ENCODE data around the gene GDPGP1.

Gene GDPGP1

GRCh38 chr15:90213122-90213817, 20.7 kb upstream of the GDPGP1 start:
- no peaks in the 10 kb centered on the region for H3K9me3 Mint-ChIP-seq
- no peak overlapping the region for H3K27ac Mint-ChIP-seq
- no peak overlapping the region for H3K4me3 Mint-ChIP-seq
- ATAC-seq (peak; percentile 49), DNase-seq (no peak)
- H3K27me3 Mint-ChIP-seq: no peaks in the 10 kb centered on the region
- peaks cover 24% of the 10 kb centered on the region for H3K4me1 Mint-ChIP-seq

- no peak for ATAC-seq
- Mint-ChIP-seq H3K27ac (no peak overlapping the region), H3K9me3 (no peaks in the 10 kb centered on the region), H3K27me3 (no peaks in the 10 kb centered on the region), H3K4me3 (no peak overlapping the region), H3K4me1 (peaks cover 24% of the 10 kb centered on the region)
- no peak for DNase-seq
Measured at GRCh38 chr15:90213818-90214204, 20.2 kb upstream of the GDPGP1 start.

GRCh38 chr15:90214553-90215196, 19.3 kb upstream of the GDPGP1 start:
- DNase-seq: no peak
- H3K27ac Mint-ChIP-seq: peak overlapping the region in 1 of 2 donors; percentile 60
- H3K4me1 Mint-ChIP-seq: peaks cover 24% of the 10 kb centered on the region
- H3K27me3 Mint-ChIP-seq: no peaks in the 10 kb centered on the region
- no peaks in the 10 kb centered on the region for H3K9me3 Mint-ChIP-seq
- ATAC-seq: no peak
- H3K4me3 Mint-ChIP-seq: no peak overlapping the region

GRCh38 chr15:90217671-90218394, 16.2 kb upstream of the GDPGP1 start:
- no peak overlapping the region for H3K27ac Mint-ChIP-seq
- no peak for DNase-seq
- H3K9me3 Mint-ChIP-seq: no peaks in the 10 kb centered on the region
- no peaks in the 10 kb centered on the region for H3K27me3 Mint-ChIP-seq
- ATAC-seq: no peak
- peaks cover 15% of the 10 kb centered on the region for H3K4me1 Mint-ChIP-seq
- H3K4me3 Mint-ChIP-seq: no peak overlapping the region

GRCh38 chr15:90219421-90220141, 14.4 kb upstream of the GDPGP1 start:
- peak; percentile 60 to 61 for DNase-seq
- no peaks in the 10 kb centered on the region for H3K27me3 Mint-ChIP-seq
- H3K4me1 Mint-ChIP-seq: peaks cover 15% of the 10 kb centered on the region
- H3K27ac Mint-ChIP-seq: no peak overlapping the region
- peak; percentile 85 for ATAC-seq
- no peaks in the 10 kb centered on the region for H3K9me3 Mint-ChIP-seq
- no peak overlapping the region for H3K4me3 Mint-ChIP-seq

GRCh38 chr15:90221246-90221900, 12.6 kb upstream of the GDPGP1 start:
- Mint-ChIP-seq H3K9me3 (no peaks in the 10 kb centered on the region), H3K4me1 (peaks cover 15% of the 10 kb centered on the region), H3K27ac (no peak overlapping the region), H3K4me3 (no peak overlapping the region), H3K27me3 (no peaks in the 10 kb centered on the region)
- peak; percentile 56 for ATAC-seq
- peak in 1 of 2 donors; percentile 25 for DNase-seq

GRCh38 chr15:90222547-90222946, 11.5 kb upstream of the GDPGP1 start:
- no peak for DNase-seq
- Mint-ChIP-seq H3K27ac (no peak overlapping the region), H3K9me3 (no peaks in the 10 kb centered on the region), H3K4me3 (no peak overlapping the region), H3K27me3 (no peaks in the 10 kb centered on the region), H3K4me1 (peaks cover 9% of the 10 kb centered on the region)
- no peak for ATAC-seq

GRCh38 chr15:90223441-90224165, 10.4 kb upstream of the GDPGP1 start:
- ATAC-seq (no peak), DNase-seq (no peak)
- H3K27me3 Mint-ChIP-seq: no peaks in the 10 kb centered on the region

GRCh38 chr15:90225047-90225446, 9.0 kb upstream of the GDPGP1 start:
- ATAC-seq (no peak), DNase-seq (no peak)
- Mint-ChIP-seq H3K9me3 (no peaks in the 10 kb centered on the region), H3K27ac (no peak overlapping the region), H3K4me3 (no peak overlapping the region), H3K27me3 (no peaks in the 10 kb centered on the region), H3K4me1 (peaks cover 13% of the 10 kb centered on the region)

More at GRCh38 chr15:90223441-90224165, 10.4 kb upstream of the GDPGP1 start:
- H3K27ac Mint-ChIP-seq: no peak overlapping the region
- no peak overlapping the region for H3K4me3 Mint-ChIP-seq
- H3K4me1 Mint-ChIP-seq: peaks cover 7% of the 10 kb centered on the region
- no peaks in the 10 kb centered on the region for H3K9me3 Mint-ChIP-seq

- Mint-ChIP-seq H3K9me3 (no peaks in the 10 kb centered on the region), H3K27me3 (no peaks in the 10 kb centered on the region), H3K4me1 (peaks cover 20% of the 10 kb centered on the region), H3K4me3 (no peak overlapping the region), H3K27ac (peak overlapping the region in 1 of 2 donors; percentile 54)
- no peak for ATAC-seq
- DNase-seq: no peak
Measured at GRCh38 chr15:90225504-90226234, 8.3 kb upstream of the GDPGP1 start.

GRCh38 chr15:90227336-90227735, 6.7 kb upstream of the GDPGP1 start:
- Mint-ChIP-seq H3K9me3 (no peaks in the 10 kb centered on the region), H3K4me1 (peaks cover 36% of the 10 kb centered on the region), H3K4me3 (no peak overlapping the region), H3K27ac (no peak overlapping the region), H3K27me3 (no peaks in the 10 kb centered on the region)
- no peak for ATAC-seq
- DNase-seq: no peak

- no peaks in the 10 kb centered on the region for H3K9me3 Mint-ChIP-seq
- DNase-seq: no peak
- peak overlapping the region in 1 of 2 donors; percentile 90 for H3K27ac Mint-ChIP-seq
- H3K4me1 Mint-ChIP-seq: peaks cover 44% of the 10 kb centered on the region
- ATAC-seq: no peak
- no peak overlapping the region for H3K4me3 Mint-ChIP-seq
- H3K27me3 Mint-ChIP-seq: no peaks in the 10 kb centered on the region
Measured at GRCh38 chr15:90227816-90228772, 5.9 kb upstream of the GDPGP1 start.

- DNase-seq: no peak
- no peaks in the 10 kb centered on the region for H3K9me3 Mint-ChIP-seq
- H3K4me1 Mint-ChIP-seq: peaks cover 44% of the 10 kb centered on the region
- H3K27ac Mint-ChIP-seq: peak overlapping the region in 1 of 2 donors; percentile 5
- H3K27me3 Mint-ChIP-seq: no peaks in the 10 kb centered on the region
- ATAC-seq: no peak
- no peak overlapping the region for H3K4me3 Mint-ChIP-seq
Measured at GRCh38 chr15:90228960-90229359, 5.0 kb upstream of the GDPGP1 start.

Data from stimulated activated naive CD8-positive, alpha-beta T cell treated with anti-CD3 and anti-CD28 coated beads, Interleukin-15, amount 100 ng/mL, for 72 hours (primary cell).